OCI-M2 (cell line): ENCODE results near the gene TASOR.
"Not testable (repeated sequence)": the region's sequence is repeated elsewhere in the genome, so short reads cannot be mapped to it uniquely, and the experiment has no call there.

Experiments used
- DNase-seq: peaks from one replicate; lab custom pipeline; 2025; ENCODE audit not compliant: unreplicated experiment; lab: John Stamatoyannopoulos, UW

Gene TASOR

GRCh38 chr3:56683122-56683817 is at the start of gene TASOR:
TASOR (minus strand) TSS chr3:56683265; CDS start chr3:56683006, 259 bp downstream.
- DNase-seq: no peak

GRCh38 chr3:56732109-56732508 is 49.0 kb upstream of the TASOR start:
- DNase-seq: no peak

GRCh38 chr3:56725175-56725574 is 42.1 kb upstream of the TASOR start:
- DNase-seq: no peak

GRCh38 chr3:56724676-56725075 is 41.6 kb upstream of the TASOR start:
- DNase-seq: no peak

- DNase-seq: no peak
These were observed 37.8 kb upstream of the TASOR start for GRCh38 chr3:56720849-56721248.

GRCh38 chr3:56718809-56719208 is 35.7 kb upstream of the TASOR start:
- DNase-seq: not testable (repeated sequence)

- no peak for DNase-seq
These were observed 28.3 kb upstream of the TASOR start for GRCh38 chr3:56711344-56711743.

- not testable (repeated sequence) for DNase-seq
These were observed 24.3 kb upstream of the TASOR start for GRCh38 chr3:56707412-56707811.

- no peak for DNase-seq
These were observed 23.6 kb upstream of the TASOR start for GRCh38 chr3:56706629-56707028.

GRCh38 chr3:56704706-56705105 is 21.6 kb upstream of the TASOR start:
- DNase-seq: no peak

- DNase-seq: no peak
These were observed 19.6 kb upstream of the TASOR start for GRCh38 chr3:56702490-56703315.

- DNase-seq: no peak
These were observed 17.1 kb upstream of the TASOR start for GRCh38 chr3:56700151-56700550.

- DNase-seq: no peak
These were observed 12.0 kb upstream of the TASOR start for GRCh38 chr3:56694867-56695683.

- DNase-seq: no peak
These were observed 10.7 kb upstream of the TASOR start for GRCh38 chr3:56693750-56694149.

- DNase-seq: not testable (repeated sequence)
These were observed 9.7 kb upstream of the TASOR start for GRCh38 chr3:56692520-56693433.

- not testable (repeated sequence) for DNase-seq
These were observed 8.9 kb upstream of the TASOR start for GRCh38 chr3:56692001-56692365.

- DNase-seq: no peak
These were observed 8.3 kb upstream of the TASOR start for GRCh38 chr3:56691165-56692000.

- DNase-seq: no peak
These were observed 6.2 kb upstream of the TASOR start for GRCh38 chr3:56689303-56689702.

- no peak for DNase-seq
These were observed 5.1 kb upstream of the TASOR start for GRCh38 chr3:56688191-56688590.

- DNase-seq: no peak
These were observed 964 bp upstream of the TASOR start for GRCh38 chr3:56684029-56684428.
